OCI-LY3 (cell line): ENCODE data around the gene ACACA.

Source experiments
- CTCF ChIP-seq: fragments of 200-600, 300-600 bp; sonication (generic); IDR thresholded peaks from 2 replicates; pipeline ENCODE4 v1.5.1; 2014; ENCODE audit warnings: antibody characterized with exemption, low read length, low read depth
- EZH2phosphoT487 ChIP-seq: fragments of 200-600 bp; shearing (Covaris generic); IDR thresholded peaks from 2 replicates; pipeline ENCODE4 v1.6.1; 2018; ENCODE audit warnings: antibody characterized with exemption, mixed run types, low read depth

- TF ChIP-seq CTCF (no peak), EZH2phosphoT487 (no peak)
Observed at GRCh38 chr17:37450112-37450511, 43.5 kb upstream of the ACACA start.
